ENCODE data around the gene HOXD8. TPM values are rescaled to one million over a fixed set of nuclear protein-coding genes. Genes with fewer than 3 reads are reported as not detected.

Gene HOXD8
- total RNA-seq, 4 donors from 2014 or later, result 1.4 to 6.0 (median 2.6) TPM

DNA sequence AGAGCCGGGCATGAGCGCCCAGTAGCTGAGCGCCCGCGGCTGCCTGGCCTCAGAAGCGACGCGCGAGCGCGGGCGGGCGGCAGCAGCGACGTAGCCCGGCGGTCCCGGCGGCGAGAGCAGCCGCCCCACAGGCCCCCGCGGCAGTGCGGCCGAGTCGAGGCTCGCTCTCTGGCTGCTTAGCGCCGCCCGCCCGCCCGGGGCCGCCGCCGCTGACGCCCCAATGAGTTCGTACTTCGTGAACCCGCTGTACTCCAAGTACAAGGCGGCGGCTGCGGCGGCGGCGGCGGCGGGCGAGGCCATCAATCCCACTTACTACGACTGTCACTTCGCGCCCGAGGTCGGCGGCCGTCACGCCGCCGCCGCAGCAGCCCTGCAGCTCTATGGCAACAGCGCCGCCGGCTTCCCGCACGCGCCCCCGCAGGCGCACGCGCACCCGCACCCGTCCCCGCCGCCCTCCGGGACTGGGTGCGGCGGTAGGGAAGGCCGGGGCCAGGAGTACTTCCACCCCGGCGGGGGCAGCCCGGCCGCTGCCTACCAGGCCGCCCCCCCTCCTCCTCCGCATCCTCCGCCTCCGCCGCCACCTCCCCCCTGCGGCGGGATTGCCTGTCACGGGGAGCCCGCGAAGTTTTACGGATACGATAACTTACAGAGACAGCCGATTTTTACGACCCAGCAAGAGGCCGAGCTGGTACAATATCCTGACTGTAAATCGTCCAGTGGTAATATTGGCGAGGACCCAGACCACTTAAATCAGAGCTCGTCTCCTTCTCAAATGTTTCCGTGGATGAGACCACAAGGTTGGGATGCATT is 847 bp downstream of the HOXD8 start:
- Histone ChIP-seq H3K4me3 (peak overlapping the region; percentile 65), H3K27ac (peak overlapping the region; percentile 96), H3K9me3 (no peaks in the 10 kb centered on the region), H3K27me3 (peaks cover 95% of the 10 kb centered on the region), H3K4me1 (peaks cover 49% of the 10 kb centered on the region), H3K36me3 (no peaks in the 10 kb centered on the region)
- under 1% methylated on average over 10 of the region's 100 CpGs for WGBS
- TF ChIP-seq POLR2A (IDR thresholded peaks at IDR 0.05) (peak; percentile 8 to 23), EP300 (IDR thresholded peaks at IDR 0.05) (no peak)
- peak in 1 of 2 donors; percentile 76 for DNase-seq (ENCODE audit: low spot score in 2 of 2)

GRCh38 chr2:176130957-176131847 is 1.7 kb downstream of the HOXD8 start:
- peaks cover 54% of the 10 kb centered on the region for H3K4me1 ChIP-seq
- TF ChIP-seq EP300 (IDR thresholded peaks at IDR 0.05) (no peak), POLR2A (IDR thresholded peaks at IDR 0.05) (no peak), POLR2AphosphoS5 (IDR thresholded peaks at IDR 0.05) (no peak)
- TF ChIP-seq, protein P1, sequence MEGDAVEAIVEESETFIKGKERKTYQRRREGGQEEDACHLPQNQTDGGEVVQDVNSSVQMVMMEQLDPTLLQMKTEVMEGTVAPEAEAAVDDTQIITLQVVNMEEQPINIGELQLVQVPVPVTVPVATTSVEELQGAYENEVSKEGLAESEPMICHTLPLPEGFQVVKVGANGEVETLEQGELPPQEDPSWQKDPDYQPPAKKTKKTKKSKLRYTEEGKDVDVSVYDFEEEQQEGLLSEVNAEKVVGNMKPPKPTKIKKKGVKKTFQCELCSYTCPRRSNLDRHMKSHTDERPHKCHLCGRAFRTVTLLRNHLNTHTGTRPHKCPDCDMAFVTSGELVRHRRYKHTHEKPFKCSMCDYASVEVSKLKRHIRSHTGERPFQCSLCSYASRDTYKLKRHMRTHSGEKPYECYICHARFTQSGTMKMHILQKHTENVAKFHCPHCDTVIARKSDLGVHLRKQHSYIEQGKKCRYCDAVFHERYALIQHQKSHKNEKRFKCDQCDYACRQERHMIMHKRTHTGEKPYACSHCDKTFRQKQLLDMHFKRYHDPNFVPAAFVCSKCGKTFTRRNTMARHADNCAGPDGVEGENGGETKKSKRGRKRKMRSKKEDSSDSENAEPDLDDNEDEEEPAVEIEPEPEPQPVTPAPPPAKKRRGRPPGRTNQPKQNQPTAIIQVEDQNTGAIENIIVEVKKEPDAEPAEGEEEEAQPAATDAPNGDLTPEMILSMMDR (IDR thresholded peaks at IDR 0.05), result no peak
- H3K36me3 ChIP-seq, result no peaks in the 10 kb centered on the region
- 25% methylated on average over 15 of the region's 15 CpGs for WGBS
- H3K9me3 ChIP-seq, result no peaks in the 10 kb centered on the region
- peak overlapping the region; percentile 96 for H3K27ac ChIP-seq
- peak overlapping the region; percentile 65 for H3K4me3 ChIP-seq
- no peak for DNase-seq (ENCODE audit: low spot score in 2 of 2)
- H3K27me3 ChIP-seq, result peaks cover 95% of the 10 kb centered on the region

- Histone ChIP-seq H3K27ac (peak overlapping the region; percentile 96), H3K4me3 (peak overlapping the region; percentile 65)
- TF ChIP-seq, protein P1 (IDR thresholded peaks at IDR 0.05), result no peak
- TF ChIP-seq EP300 (IDR thresholded peaks at IDR 0.05) (no peak), POLR2A (IDR thresholded peaks at IDR 0.05) (no peak), POLR2AphosphoS5 (IDR thresholded peaks at IDR 0.05) (no peak)
These were observed 2.3 kb downstream of the HOXD8 start for GRCh38 chr2:176131848-176132158.

DNA sequence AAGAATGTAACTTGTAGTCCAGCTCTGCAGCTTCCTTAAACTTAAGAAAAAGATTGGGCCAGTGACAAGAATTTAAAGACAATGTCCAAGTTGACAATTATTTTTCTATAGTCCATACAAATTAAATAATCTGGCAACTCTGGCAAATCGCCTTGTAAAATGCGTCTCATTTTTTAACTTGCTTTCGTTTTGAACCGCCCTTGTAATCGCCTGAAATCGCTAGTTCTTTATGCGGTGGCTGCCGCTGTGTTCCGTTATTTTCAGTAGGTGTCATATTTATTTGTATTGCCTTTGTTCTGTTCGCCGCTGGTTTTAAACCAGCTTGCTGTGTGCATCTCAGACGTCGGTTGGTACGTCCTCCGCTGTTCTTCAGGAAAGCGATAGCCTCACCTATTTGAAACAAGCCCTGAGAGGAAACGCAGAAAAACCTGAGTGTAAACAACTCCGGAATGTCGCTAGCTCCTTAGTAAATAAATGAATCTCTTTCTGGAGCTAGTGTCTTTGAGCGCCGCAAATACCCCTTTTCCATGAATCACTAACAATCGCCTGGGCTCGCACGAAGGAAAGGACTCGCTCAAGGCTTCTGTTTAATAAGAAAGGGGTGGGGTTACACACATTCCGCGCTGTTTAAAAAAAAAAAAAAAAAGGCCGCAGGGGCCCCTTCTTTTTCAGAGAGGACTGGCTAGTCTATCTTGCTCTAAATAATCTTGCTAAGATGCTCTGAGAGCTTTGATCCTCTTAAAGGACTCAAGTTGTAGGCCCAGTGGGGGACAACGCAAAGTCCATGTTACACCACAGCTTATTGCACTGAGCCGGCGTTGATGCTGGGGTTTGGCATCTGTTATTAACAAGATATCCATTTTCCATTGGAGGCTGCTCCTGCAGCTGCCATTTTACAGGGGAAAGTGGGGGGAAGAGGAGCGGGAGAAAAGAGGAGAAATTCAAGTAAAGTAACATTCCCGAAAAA is 3.0 kb downstream of the HOXD8 start:
- WGBS, result 23% methylated on average over 33 of the region's 33 CpGs
- peak overlapping the region; percentile 61 for H3K27ac ChIP-seq
- H3K4me3 ChIP-seq, result peak overlapping the region; percentile 65
- H3K9me3 ChIP-seq, result no peaks in the 10 kb centered on the region
- no peaks in the 10 kb centered on the region for H3K36me3 ChIP-seq
- no peak for DNase-seq (ENCODE audit: low spot score in 2 of 2)
- TF ChIP-seq, protein P1 (IDR thresholded peaks at IDR 0.05), result no peak
- TF ChIP-seq POLR2A (IDR thresholded peaks at IDR 0.05), result no peak
- no peak for TF ChIP-seq POLR2AphosphoS5 (IDR thresholded peaks at IDR 0.05)
- no peak for TF ChIP-seq EP300 (IDR thresholded peaks at IDR 0.05)
- H3K27me3 ChIP-seq, result peaks cover 99% of the 10 kb centered on the region
- H3K4me1 ChIP-seq, result peaks cover 63% of the 10 kb centered on the region

More at GRCh38 chr2:176131848-176132158, 2.3 kb downstream of the HOXD8 start:
- WGBS, result 43% methylated on average over 4 of the region's 4 CpGs
- no peak for DNase-seq (ENCODE audit: low spot score in 2 of 2)
- H3K36me3 ChIP-seq, result no peaks in the 10 kb centered on the region
- H3K4me1 ChIP-seq, result peaks cover 57% of the 10 kb centered on the region
- peaks cover 97% of the 10 kb centered on the region for H3K27me3 ChIP-seq
- H3K9me3 ChIP-seq, result no peaks in the 10 kb centered on the region

DNA sequence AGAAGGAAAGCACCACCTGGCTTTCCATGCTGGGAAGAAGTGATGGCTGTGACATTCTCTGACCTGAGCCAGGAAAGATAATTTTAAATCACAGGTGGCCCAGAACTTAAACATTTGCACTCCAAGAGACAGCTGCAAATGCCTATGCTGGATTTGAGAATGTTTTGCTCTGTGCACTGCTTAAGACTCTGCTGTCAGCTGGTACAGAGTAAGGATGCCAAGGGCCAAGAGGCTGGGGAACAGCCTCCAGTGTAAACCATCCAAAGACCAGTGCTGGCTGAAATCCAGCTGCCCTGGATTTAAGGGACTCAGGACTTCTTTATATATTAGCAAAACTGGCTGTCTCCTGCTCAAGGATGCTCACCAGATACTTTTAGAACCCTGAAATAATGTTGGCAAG is 3.9 kb downstream of the HOXD8 start:
- Histone ChIP-seq H3K4me1 (peaks cover 59% of the 10 kb centered on the region), H3K36me3 (no peaks in the 10 kb centered on the region), H3K27me3 (peaks cover 99% of the 10 kb centered on the region), H3K9me3 (no peaks in the 10 kb centered on the region), H3K4me3 (no peak overlapping the region), H3K27ac (no peak overlapping the region)
- TF ChIP-seq, protein P1 (IDR thresholded peaks at IDR 0.05), result no peak
- no peak for TF ChIP-seq POLR2A (IDR thresholded peaks at IDR 0.05)
- no peak for TF ChIP-seq EP300 (IDR thresholded peaks at IDR 0.05)
- no peak for TF ChIP-seq POLR2AphosphoS5 (IDR thresholded peaks at IDR 0.05)
- no peak for DNase-seq (ENCODE audit: low spot score in 2 of 2)

Measured in suprapubic skin (tissue), 4 donors.